Karpas-422 (cell line): ENCODE results near the gene C8G. TPM values are rescaled to one million over a fixed set of nuclear protein-coding genes. Genes with fewer than 3 reads are reported as not detected.

ENCODE experiments used
- DNase-seq: peaks from one replicate; pipeline ENCODE4 v3.0.0-alpha.2; 2015
- H2AFZ ChIP-seq: fragments of 200-600 bp; sonication (generic); 2 replicates; pipeline ENCODE4 v1.6.1; 2014; ENCODE audit warnings: antibody characterized with exemption, low read length, mixed read lengths
- H3K27ac ChIP-seq: fragments of 200-600 bp; sonication (generic); 2 replicates; pipeline ENCODE4 v1.5.1; 2014; ENCODE audit warnings: mild to moderate bottlenecking, low read length, moderate library complexity
- H3K27me3 ChIP-seq: fragments of 200-600 bp; sonication (generic); 2 replicates; pipeline ENCODE4 v1.6.1; 2014; ENCODE audit warnings: low read length, mixed read lengths
- H3K36me3 ChIP-seq: fragments of 200-600 bp; sonication (generic); 2 replicates; pipeline ENCODE4 v1.6.1; 2014; ENCODE audit warnings: low read length, mixed read lengths; ENCODE audit not compliant: insufficient read depth
- H3K4me1 ChIP-seq: fragments of 200-600 bp; sonication (generic); 2 replicates; pipeline ENCODE4 v1.6.1; 2014; ENCODE audit warnings: mild to moderate bottlenecking, low read length, mixed read lengths
- H3K4me2 ChIP-seq: fragments of 200-600 bp; sonication (generic); 2 replicates; pipeline ENCODE4 v1.6.1; 2014; ENCODE audit warnings: low read length, low read depth, mild to moderate bottlenecking; ENCODE audit not compliant: poor library complexity, severe bottlenecking
- H3K4me3 ChIP-seq: fragments of 200-600 bp; sonication (generic); 2 replicates; pipeline ENCODE4 v1.5.1; 2014; ENCODE audit warnings: mild to moderate bottlenecking, antibody characterized with exemption, low read length, mixed read lengths
- H3K79me2 ChIP-seq: fragments of 200-600 bp; sonication (generic); 2 replicates; pipeline ENCODE4 v1.6.1; 2014; ENCODE audit warnings: mild to moderate bottlenecking, low read length, mixed read lengths
- H3K9ac ChIP-seq: fragments of 200-600 bp; sonication (generic); 2 replicates; pipeline ENCODE4 v1.6.0; 2014; ENCODE audit warnings: low read length
- H3K9me2 ChIP-seq: fragments of 200-600 bp; sonication (generic), shearing (Covaris generic); replicated peaks from 2 replicates; pipeline ENCODE4 v1.6.0; 2014; ENCODE audit warnings: mild to moderate bottlenecking, low read length, moderate library complexity; ENCODE audit not compliant: insufficient read depth
- H3K9me3 ChIP-seq: fragments of 300-700, 200-600 bp; sonication (generic); 2 replicates; pipeline ENCODE4 v1.6.1; 2014; ENCODE audit warnings: low read length, mixed read lengths
- H4K20me1 ChIP-seq: fragments of 200-600 bp; sonication (generic); 2 replicates; pipeline ENCODE4 v1.6.1; 2014; ENCODE audit warnings: mild to moderate bottlenecking, antibody characterized with exemption, low read length, low read depth; ENCODE audit not compliant: insufficient read depth
- total RNA-seq: library from RNA; depleted of rRNA; stranded (reverse); fragments of >200 nt; shearing (Covaris generic); gene quantifications from 2 replicates; pipeline ENCODE4 v1.2.3, GENCODE V29; 2014; ENCODE audit warnings: low replicate concordance

Gene C8G
- total RNA-seq, 1 experiment from 2014 or later, result not detected

- DNase-seq, result no peak
- H3K4me2 ChIP-seq, result no peak overlapping the region
Observed at GRCh38 chr9:136985027-136985602, 40.1 kb downstream of the C8G start.

GRCh38 chr9:136985853-136986252 lies 40.8 kb downstream of the C8G start:
- H3K27ac ChIP-seq, result no peak overlapping the region
- no peak overlapping the region for H3K9ac ChIP-seq
- no peaks in the 10 kb centered on the region for H3K9me3 ChIP-seq
- no peak overlapping the region for H3K4me3 ChIP-seq
- H3K27me3 ChIP-seq, result no peaks in the 10 kb centered on the region
- H3K36me3 ChIP-seq, result no peaks in the 10 kb centered on the region
- no peaks in the 10 kb centered on the region for H4K20me1 ChIP-seq
- no peak overlapping the region for H2AFZ ChIP-seq
- no peak overlapping the region for H3K4me2 ChIP-seq
- no peaks in the 10 kb centered on the region for H3K4me1 ChIP-seq
- H3K79me2 ChIP-seq, result no peaks in the 10 kb centered on the region
- H3K9me2 ChIP-seq, result no peaks in the 10 kb centered on the region
- DNase-seq, result no peak

More at GRCh38 chr9:136985027-136985602, 40.1 kb downstream of the C8G start:
- no peaks in the 10 kb centered on the region for H3K9me2 ChIP-seq
- no peaks in the 10 kb centered on the region for H4K20me1 ChIP-seq
- no peaks in the 10 kb centered on the region for H3K79me2 ChIP-seq
- no peaks in the 10 kb centered on the region for H3K9me3 ChIP-seq
- H3K36me3 ChIP-seq, result no peaks in the 10 kb centered on the region
- no peak overlapping the region for H3K9ac ChIP-seq
- no peaks in the 10 kb centered on the region for H3K27me3 ChIP-seq
- H3K27ac ChIP-seq, result no peak overlapping the region
- H3K4me3 ChIP-seq, result no peak overlapping the region
- H2AFZ ChIP-seq, result no peak overlapping the region
- no peaks in the 10 kb centered on the region for H3K4me1 ChIP-seq

- peaks cover 6% of the 10 kb centered on the region; the same call in 1 of the 2 replicates for H4K20me1 ChIP-seq
- H2AFZ ChIP-seq, result no peak overlapping the region
- H3K9me2 ChIP-seq, result no peaks in the 10 kb centered on the region
- H3K27ac ChIP-seq, result no peak overlapping the region
- DNase-seq, result no peak
- no peaks in the 10 kb centered on the region for H3K36me3 ChIP-seq
- H3K9ac ChIP-seq, result no peak overlapping the region
- H3K79me2 ChIP-seq, result 0 out of 2 replicates have a peak, but pooled peaks cover 5% of the 10 kb centered on the region
- H3K27me3 ChIP-seq, result no peaks in the 10 kb centered on the region
- peaks cover 16% of the 10 kb centered on the region for H3K4me1 ChIP-seq
- H3K4me3 ChIP-seq, result no peak overlapping the region
- H3K9me3 ChIP-seq, result no peaks in the 10 kb centered on the region
- H3K4me2 ChIP-seq, result no peak overlapping the region
Observed at GRCh38 chr9:136988872-136989271, 43.8 kb downstream of the C8G start.

GRCh38 chr9:136990242-136990911 lies 45.3 kb downstream of the C8G start:
- Histone ChIP-seq H3K9me2 (no peaks in the 10 kb centered on the region), H3K9me3 (no peaks in the 10 kb centered on the region), H3K27me3 (no peaks in the 10 kb centered on the region), H3K36me3 (no peaks in the 10 kb centered on the region), H4K20me1 (peaks cover 6% of the 10 kb centered on the region; the same call in 1 of the 2 replicates), H3K9ac (no peak overlapping the region), H3K4me1 (peaks cover 16% of the 10 kb centered on the region), H3K27ac (no peak overlapping the region), H3K4me3 (no peak overlapping the region), H3K4me2 (no peak overlapping the region), H3K79me2 (0 out of 2 replicates have a peak, but pooled peaks cover 5% of the 10 kb centered on the region), H2AFZ (no peak overlapping the region)
- DNase-seq, result no peak

- Histone ChIP-seq H3K4me3 (peak within 1 kb of the TSS; percentile 90), H3K9ac (peak within 1 kb of the TSS; percentile 84), H3K9me2 (no peaks in the 10 kb centered on the region), H3K4me2 (peak within 1 kb of the TSS; percentile 97), H3K4me1 (peaks cover 21% of the 10 kb centered on the region), H3K9me3 (no peaks in the 10 kb centered on the region), H3K36me3 (no peaks in the 10 kb centered on the region), H2AFZ (peak within 1 kb of the TSS; percentile 63; the same call in 1 of the 2 replicates), H3K27ac (0 out of 2 replicates have a peak within 1 kb of the TSS, but pooled peaks have one; percentile 25), H4K20me1 (peaks cover 6% of the 10 kb centered on the region; the same call in 1 of the 2 replicates), H3K79me2 (0 out of 2 replicates have a peak, but pooled peaks cover 5% of the 10 kb centered on the region), H3K27me3 (no peaks in the 10 kb centered on the region)
- peak; percentile 97 for DNase-seq
Observed at GRCh38 chr9:136991993-136992818, 47.2 kb downstream of the C8G start, which contains the start of gene PAXX. Gene PAXX, plus strand, starts transcription at chr9:136992422. Its CDS starts 22 bp downstream, at chr9:136992444.

- Histone ChIP-seq H3K79me2 (0 out of 2 replicates have a peak, but pooled peaks cover 5% of the 10 kb centered on the region), H3K9ac (peak overlapping the region; percentile 84), H3K4me3 (peak overlapping the region; percentile 90), H3K27me3 (no peaks in the 10 kb centered on the region), H3K9me2 (no peaks in the 10 kb centered on the region), H3K4me1 (peaks cover 21% of the 10 kb centered on the region), H2AFZ (peak overlapping the region; percentile 63; the same call in 1 of the 2 replicates), H3K4me2 (peak overlapping the region; percentile 97), H3K27ac (0 out of 2 replicates have a peak overlapping the region, but pooled peaks have one; percentile 25), H4K20me1 (peaks cover 6% of the 10 kb centered on the region; the same call in 1 of the 2 replicates), H3K9me3 (no peaks in the 10 kb centered on the region), H3K36me3 (no peaks in the 10 kb centered on the region)
- no peak for DNase-seq
Observed at GRCh38 chr9:136992819-136993369, 47.9 kb downstream of the C8G start.

GRCh38 chr9:136994180-136994887 lies 49.3 kb downstream of the C8G start:
- no peak overlapping the region for H3K27ac ChIP-seq
- no peaks in the 10 kb centered on the region for H3K9me2 ChIP-seq
- no peaks in the 10 kb centered on the region for H3K9me3 ChIP-seq
- no peak overlapping the region for H3K4me2 ChIP-seq
- H3K9ac ChIP-seq, result no peak overlapping the region
- H3K27me3 ChIP-seq, result no peaks in the 10 kb centered on the region
- no peak overlapping the region for H2AFZ ChIP-seq
- no peak for DNase-seq
- H3K79me2 ChIP-seq, result 0 out of 2 replicates have a peak, but pooled peaks cover 5% of the 10 kb centered on the region
- H4K20me1 ChIP-seq, result peaks cover 6% of the 10 kb centered on the region; the same call in 1 of the 2 replicates
- no peak overlapping the region for H3K4me3 ChIP-seq
- no peaks in the 10 kb centered on the region for H3K36me3 ChIP-seq
- peaks cover 21% of the 10 kb centered on the region for H3K4me1 ChIP-seq
